ENCODE results near the gene TRPM1.

- TF ChIP-seq EP300 (IDR thresholded peaks at IDR 0.05): no peak
- no peak for TF ChIP-seq REST (IDR thresholded peaks at IDR 0.05)
- TF ChIP-seq CHD2 (IDR thresholded peaks at IDR 0.05; ENCODE audit: low read length, partially characterized antibody): no peak
- TF ChIP-seq FOSL2 (IDR thresholded peaks at IDR 0.05): no peak
- TF ChIP-seq FOSL2 (CRISPR knock-in tag; IDR thresholded peaks at IDR 0.05): no peak
- no peak for TF ChIP-seq KDM1A (IDR thresholded peaks at IDR 0.05; ENCODE audit: low read depth)
- TF ChIP-seq, protein P1, sequence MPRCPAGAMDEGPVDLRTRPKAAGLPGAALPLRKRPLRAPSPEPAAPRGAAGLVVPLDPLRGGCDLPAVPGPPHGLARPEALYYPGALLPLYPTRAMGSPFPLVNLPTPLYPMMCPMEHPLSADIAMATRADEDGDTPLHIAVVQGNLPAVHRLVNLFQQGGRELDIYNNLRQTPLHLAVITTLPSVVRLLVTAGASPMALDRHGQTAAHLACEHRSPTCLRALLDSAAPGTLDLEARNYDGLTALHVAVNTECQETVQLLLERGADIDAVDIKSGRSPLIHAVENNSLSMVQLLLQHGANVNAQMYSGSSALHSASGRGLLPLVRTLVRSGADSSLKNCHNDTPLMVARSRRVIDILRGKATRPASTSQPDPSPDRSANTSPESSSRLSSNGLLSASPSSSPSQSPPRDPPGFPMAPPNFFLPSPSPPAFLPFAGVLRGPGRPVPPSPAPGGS (IDR thresholded peaks at IDR 0.05): no peak
- TF ChIP-seq, protein P2, sequence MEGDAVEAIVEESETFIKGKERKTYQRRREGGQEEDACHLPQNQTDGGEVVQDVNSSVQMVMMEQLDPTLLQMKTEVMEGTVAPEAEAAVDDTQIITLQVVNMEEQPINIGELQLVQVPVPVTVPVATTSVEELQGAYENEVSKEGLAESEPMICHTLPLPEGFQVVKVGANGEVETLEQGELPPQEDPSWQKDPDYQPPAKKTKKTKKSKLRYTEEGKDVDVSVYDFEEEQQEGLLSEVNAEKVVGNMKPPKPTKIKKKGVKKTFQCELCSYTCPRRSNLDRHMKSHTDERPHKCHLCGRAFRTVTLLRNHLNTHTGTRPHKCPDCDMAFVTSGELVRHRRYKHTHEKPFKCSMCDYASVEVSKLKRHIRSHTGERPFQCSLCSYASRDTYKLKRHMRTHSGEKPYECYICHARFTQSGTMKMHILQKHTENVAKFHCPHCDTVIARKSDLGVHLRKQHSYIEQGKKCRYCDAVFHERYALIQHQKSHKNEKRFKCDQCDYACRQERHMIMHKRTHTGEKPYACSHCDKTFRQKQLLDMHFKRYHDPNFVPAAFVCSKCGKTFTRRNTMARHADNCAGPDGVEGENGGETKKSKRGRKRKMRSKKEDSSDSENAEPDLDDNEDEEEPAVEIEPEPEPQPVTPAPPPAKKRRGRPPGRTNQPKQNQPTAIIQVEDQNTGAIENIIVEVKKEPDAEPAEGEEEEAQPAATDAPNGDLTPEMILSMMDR (IDR thresholded peaks at IDR 0.05): no peak
- no peak for TF ChIP-seq SMC3 (IDR thresholded peaks at IDR 0.05)
- no peak for TF ChIP-seq POLR2A (IDR thresholded peaks at IDR 0.05; ENCODE audit: low read length)
- TF ChIP-seq ZC3H11A (IDR thresholded peaks at IDR 0.05): no peak
- TF ChIP-seq NR3C1 (IDR thresholded peaks at IDR 0.05): no peak
- no peak for TF ChIP-seq POLR2AphosphoS2 (conservative IDR thresholded peaks at IDR 0.05; ENCODE audit: low read length)
- no peak for TF ChIP-seq HOXA7 (CRISPR knock-in tag; IDR thresholded peaks at IDR 0.05)
- TF ChIP-seq, protein P3, sequence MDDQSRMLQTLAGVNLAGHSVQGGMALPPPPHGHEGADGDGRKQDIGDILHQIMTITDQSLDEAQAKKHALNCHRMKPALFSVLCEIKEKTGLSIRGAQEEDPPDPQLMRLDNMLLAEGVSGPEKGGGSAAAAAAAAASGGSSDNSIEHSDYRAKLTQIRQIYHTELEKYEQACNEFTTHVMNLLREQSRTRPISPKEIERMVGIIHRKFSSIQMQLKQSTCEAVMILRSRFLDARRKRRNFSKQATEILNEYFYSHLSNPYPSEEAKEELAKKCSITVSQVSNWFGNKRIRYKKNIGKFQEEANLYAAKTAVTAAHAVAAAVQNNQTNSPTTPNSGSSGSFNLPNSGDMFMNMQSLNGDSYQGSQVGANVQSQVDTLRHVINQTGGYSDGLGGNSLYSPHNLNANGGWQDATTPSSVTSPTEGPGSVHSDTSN (IDR thresholded peaks at IDR 0.05): no peak
Measured at GRCh38 chr15:31149987-31150386, 48.5 kb upstream of the TRPM1 start.
